IPS DF 19.7 (cell line): Measurements from ENCODE around the gene RNPEPL1.

ENCODE experiments used
- DNase-seq: peaks from one replicate; pipeline ENCODE4 v3.0.0-alpha.2; 2013; ENCODE audit warnings: low read depth, low spot score

The RNPEPL1 gene

DNA sequence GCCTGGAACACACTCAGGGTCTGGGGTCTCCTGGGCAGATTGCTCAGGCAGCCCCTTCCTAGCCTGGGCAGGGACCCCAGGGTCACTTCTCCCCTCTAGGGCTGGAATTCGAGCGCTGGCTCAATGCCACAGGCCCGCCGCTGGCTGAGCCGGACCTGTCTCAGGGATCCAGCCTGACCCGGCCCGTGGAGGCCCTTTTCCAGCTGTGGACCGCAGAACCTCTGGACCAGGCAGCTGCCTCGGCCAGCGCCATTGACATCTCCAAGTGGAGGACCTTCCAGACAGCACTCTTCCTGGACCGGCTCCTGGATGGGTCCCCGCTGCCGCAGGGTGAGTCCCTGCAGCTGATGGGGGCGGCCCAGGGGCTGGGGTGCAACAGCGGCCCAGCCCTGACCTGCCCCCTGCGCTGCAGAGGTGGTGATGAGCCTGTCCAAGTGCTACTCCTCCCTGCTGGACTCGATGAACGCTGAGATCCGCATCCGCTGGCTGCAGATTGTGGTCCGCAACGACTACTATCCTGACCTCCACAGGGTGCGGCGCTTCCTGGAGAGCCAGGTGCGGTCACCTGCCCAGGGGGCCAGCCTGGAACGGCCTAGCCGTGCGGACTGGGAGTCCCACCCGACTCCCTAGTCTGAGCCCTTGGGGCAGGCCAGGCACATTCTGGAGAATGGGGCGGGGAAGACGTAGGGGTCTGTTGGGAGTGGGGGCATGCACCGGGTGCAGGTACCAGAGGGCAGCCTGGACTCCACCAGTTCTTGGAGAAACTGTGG lies 8.3 kb downstream of the RNPEPL1 start:
- DNase-seq: no peak

DNA sequence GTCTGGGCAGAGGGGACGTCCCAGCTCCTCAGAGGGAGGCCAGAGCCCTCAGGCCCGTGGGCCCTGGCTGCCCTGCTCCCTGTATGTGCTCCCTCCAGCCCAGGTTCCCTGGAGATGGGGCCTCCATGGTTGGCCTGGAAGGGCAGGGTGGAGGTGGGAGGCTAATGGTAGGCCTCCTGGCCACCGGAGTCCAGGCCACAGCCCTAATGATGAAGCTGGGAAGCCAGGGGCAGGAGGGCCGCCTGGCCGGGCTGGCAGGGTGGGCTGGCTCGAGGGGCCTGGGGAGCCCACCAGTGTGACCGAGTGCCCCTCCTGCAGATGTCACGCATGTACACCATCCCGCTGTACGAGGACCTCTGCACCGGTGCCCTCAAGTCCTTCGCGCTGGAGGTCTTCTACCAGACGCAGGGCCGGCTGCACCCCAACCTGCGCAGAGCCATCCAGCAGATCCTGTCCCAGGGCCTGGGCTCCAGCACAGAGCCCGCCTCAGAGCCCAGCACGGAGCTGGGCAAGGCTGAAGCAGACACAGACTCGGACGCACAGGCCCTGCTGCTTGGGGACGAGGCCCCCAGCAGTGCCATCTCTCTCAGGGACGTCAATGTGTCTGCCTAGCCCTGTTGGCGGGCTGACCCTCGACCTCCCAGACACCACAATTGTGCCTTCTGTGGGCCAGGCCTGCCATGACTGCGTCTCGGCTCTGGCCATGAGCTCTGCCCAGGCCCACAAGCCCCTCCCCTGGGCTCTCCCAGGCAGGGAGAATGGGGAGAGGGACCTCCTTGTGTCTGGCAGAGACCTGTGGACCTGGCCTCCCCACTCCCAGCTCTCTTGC lies 9.2 kb downstream of the RNPEPL1 start:
- DNase-seq: no peak

DNA sequence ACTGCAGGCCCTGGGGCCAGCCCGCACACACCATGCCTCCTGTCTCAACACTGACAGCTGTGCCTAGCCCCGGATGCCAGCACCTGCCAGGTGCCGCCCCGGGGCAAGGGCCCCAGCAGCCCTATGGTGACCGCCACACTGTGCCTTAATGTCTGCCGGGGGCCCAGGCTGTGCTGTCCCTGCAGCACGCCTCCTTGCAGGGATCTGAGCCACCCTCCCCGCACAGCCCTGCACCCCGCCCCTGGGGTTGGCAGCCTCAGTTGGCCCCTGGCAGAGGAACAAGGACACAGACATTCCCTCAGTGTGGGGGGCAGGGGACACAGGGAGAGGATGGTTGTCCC lies 9.8 kb downstream of the RNPEPL1 start:
- no peak for DNase-seq

DNA sequence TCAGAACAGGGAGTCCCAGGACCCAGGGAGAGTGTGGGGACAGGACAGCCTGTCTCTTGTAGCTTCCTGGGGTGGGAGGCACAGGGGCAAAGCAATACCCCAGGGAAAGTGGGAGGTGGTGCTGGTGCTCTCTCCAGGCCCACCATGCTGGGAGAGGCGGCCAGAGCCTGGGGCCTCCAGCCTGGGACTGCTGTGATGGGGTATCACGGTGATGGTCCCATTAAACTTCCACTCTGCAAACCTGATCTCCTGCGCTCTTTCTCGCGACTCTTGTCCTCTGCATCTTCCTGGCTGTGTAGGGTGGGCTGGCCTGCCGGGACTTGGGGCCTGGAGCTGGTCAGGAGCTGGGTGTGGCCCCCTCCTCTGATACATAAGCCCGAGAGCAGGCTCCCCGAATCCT lies 10.2 kb downstream of the RNPEPL1 start:
- no peak for DNase-seq

DNA sequence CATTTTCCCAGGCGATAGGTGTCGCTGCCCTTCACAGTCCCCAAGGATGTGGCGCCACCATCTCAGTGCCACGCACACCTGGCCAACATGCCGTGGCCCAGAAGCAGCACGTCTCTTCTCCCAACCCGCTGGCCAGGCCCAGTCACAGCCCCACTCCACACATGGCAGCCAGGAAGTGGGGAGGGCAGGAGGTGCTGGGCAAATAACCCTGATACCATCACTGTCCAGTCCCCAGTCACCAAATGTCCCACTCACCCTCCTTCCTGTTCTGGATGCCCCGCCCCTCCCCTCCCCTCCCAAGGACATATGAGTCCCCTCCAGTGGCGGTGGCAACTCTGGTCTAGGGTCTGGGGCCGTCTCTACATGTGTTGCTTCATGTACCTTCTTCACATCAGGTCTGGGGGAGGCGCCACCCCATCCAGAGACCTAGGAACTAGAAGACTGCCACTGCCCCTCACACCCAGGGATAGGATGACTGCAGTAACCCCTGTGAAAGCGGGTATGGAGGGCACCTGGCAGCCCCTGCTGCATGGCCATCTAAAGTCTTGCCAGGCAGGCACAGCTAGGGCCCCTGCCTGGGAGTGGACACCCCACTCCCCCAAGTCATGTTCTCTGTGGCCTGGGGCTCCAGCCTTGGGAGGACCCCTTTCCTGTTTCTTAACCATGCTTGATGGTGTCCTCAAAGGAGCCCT lies 10.9 kb downstream of the RNPEPL1 start:
- no peak for DNase-seq

DNA sequence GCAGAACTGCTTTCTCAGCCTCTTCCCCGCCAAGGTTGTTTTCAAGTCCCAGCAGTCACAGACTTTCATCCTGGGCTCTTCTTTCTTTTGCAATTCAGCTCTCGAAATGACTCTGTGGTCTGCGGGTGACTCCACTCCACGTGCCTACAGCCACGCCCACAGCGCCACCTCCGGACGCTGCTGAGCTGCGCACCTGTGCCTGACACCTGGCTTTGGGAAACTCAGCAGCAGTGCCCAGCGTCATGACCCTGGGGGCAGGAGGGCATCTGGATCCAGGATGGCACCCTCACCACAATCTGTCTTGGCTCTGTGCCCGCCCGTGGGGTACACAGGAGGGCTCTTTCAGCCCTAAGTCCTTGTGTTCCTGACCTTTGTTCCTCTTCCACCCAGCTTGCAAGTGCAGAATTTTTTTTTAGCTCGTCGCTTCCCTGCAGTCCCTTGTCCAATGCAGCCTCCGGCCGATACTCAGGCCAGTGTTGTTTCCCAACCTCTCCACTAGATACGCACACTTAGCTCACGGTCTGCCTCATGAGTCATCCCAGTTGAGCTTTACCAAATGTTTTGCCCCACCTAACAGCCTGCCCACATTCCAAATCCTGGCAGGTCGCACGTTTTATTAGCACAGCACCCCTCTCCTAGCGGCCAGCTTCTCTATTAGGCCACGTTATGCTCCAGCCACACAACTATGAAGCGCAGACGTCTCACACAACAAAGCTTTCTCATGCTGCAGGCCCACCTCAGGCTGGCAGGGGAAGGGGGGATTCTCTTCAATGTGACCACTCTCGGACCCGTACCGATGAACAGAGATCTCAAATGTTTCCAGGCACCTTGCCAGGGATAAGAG lies 11.7 kb downstream of the RNPEPL1 start:
- no peak for DNase-seq

DNA sequence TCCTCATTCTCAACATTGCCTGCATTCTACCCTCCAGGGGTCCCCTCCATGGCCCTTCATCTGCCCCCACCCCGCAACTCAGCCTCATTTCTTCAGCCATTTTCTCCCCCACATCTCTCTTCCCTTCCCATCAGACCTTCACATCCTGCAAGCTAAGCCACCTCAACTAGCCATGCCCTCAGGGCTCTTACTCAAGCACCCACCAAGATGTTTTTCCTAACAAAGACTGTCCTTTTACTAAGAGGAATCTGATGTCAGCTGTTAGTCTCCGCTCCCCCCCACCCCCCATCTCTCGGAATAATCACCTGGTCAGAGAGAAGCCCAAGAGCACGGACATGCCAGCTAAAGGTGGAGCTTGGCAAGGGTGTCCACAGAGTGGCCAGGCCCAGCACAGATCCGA lies 13.5 kb downstream of the RNPEPL1 start:
- DNase-seq: no peak

DNA sequence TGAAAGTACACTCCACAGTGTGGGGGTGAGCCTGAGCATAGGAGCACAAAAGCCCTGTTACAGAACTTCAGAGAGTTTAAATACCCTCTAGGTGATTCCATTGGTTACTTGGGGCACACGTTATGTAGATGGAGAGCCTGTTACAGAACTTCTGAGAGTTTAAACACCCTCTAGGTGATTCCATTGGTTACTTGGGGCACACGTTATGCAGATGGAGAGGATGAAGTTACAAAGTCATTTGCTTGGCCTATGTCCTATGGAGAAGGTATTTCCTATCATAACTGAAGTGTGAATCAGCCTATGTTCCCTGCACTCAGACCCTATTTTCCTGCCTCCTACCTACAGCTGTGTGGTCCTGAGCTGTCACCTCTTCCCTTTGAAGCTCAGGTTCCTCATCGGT lies 14.5 kb downstream of the RNPEPL1 start:
- DNase-seq: no peak

DNA sequence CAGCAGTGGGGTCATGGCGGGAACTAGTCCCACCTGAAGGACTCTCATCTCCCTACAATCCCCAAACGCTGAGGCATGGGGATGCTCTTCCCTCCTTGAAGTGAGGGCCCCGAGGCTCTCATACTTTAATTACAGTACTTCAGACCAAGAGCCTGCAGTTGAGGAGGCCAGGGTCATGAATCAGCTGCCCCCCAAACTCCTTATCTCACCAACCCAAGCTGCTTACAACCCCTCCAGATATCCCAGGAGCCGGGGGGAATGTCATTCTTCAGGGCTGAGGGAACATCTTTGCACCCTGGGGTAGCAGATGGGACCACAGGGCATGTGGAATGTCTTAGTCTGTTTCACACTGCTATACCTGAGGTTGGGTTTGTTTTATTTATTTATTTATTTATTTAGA lies 15.5 kb downstream of the RNPEPL1 start:
- DNase-seq: no peak

DNA sequence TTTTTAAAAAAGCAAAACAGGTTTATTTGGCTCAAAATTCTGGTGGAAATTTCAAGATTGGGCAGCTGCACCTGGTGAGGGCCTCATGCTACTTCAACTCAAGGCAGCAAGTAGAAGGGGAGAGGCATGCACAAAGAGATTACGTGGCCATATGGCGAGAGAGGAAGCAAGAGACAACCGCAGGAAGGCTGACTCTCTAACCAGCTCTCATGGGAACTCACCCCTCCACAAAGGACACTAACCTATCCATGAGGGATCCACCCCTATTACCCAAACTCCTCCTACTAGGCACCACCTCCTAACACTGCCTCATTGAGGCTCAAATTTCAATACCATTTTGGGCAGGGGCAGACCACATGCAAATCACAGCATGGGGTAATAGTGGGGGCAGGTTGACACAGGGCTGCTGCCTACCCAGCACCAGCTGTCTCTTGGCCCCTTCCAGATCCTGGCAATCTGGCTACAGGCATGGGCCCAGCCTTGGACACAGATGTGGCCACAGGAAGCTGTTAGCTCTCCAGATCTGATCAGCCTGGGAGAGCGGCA lies 16.3 kb downstream of the RNPEPL1 start:
- DNase-seq: no peak

DNA sequence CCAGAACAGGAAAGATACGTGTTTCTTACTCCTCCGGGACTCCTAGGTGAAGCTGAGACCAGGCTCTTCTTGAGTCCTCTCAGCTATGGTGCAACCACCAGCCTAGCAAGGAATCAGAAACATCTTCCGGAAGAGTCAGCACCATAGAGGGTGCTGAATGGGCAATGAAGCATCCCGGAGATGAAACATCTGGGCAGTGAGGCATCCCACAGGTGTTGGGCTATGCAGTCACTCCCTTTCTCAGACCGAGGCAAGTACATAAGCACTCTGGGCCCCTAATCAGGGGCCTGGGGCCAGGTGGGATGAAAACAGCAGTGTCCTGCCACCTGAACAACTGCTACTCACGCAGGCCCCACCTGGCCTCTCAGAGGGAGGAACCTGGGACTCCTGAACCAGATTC lies 16.8 kb downstream of the RNPEPL1 start:
- no peak for DNase-seq

DNA sequence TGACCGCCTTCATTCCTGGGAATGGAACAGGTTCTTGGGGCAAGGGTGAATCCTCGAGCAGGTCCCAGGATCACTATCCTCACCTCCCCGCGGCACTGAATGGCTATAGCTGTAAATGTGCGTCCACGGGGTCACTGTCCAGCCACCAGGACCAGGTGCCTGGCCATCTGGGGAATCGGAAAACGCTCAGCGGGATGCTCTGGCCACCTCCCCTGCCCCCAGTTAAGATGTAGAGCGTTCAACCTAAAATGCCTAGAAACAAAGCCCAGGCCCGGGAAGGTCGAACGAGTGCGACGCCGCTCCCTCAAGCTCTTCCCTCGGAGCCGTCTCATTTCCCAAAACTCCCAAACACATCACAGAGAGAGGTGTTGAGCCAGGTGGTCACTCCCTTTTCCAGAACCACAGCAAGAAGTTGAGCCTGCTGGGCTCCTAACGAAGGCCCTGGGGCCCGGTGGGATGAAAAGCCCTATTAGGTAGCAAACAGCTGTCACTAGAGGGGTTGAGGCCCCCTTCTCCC lies 17.5 kb downstream of the RNPEPL1 start:
- no peak for DNase-seq

DNA sequence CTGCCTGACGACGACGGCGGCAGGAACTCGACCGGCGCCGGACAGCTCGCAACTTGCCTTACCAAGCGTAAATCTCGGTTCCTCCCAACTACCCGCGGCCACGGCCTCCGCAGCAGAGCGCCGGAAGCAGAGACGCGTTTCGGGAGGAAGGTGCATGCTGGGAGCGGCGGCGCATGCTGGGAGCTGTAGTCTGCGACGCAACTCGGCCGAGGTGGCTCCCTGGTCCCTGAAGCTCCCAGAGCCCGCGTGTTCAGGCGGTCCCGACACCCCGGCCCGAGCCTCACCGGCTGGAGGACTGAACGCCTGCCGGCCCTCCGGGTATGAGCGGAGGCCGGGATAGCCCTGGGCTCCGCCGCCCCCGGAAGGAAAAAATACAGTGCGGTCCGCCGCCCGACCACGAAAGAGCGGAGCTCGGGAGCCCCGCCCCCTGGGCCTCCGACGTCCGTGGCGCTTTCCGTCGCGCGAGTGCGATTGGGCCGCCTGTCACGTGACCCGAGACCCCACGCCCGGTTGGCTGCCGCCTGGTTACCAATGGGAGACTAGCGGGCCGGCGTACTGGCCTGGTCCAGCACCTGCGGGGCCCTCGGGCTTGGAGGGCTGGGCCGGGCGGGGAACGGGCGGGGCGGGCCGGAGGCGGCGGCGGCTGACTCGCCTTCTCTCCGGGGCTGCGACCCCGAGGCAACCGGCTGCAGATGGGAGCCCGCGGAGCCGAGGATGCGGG lies 18.1 kb downstream of the RNPEPL1 start, which contains the start of gene CAPN10:
CAPN10 (plus strand) TSS at position 537 of the 721 bp plus-strand sequence; CDS start at position 715, 178 bp downstream.
- peak; percentile 67 for DNase-seq

DNA sequence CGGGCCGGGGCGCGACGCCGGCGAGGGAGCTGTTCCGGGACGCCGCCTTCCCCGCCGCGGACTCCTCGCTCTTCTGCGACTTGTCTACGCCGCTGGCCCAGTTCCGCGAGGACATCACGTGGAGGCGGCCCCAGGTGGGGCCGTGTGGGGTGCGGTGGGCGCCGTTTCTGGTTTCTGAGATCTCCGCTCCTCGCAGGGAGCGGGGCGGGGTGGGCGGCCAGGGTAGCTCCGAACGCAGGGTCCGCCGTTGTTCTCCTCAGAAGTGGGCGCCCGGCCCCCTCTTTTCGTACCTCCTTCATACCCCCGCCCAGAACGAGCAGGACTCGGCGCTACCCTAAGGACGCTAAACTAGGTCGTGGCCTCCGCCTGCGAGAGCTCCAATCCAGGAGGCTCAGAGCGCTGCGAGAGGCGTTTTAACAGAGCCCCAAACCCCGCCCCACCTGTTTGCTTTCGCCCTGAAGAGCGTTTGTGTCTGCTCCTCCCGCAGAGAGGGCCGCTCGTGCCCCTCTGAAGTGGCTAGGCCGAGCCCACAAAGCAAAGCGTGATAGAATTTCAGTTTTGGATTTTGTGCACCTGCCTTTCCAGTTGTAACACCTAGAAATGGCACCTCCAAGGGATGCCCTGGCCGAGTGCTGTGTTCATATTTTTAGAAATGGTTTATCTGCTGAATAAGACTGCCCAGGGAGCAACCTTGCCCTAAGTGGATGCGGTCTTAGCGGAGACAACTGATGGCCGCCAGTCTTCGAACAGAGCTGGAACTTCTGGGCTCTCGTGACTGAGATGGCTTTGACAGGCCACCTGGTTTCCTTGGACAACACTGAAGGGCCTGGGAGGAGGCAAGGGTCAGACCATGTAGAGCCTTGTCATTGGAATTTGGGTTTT lies 18.9 kb downstream of the RNPEPL1 start:
- DNase-seq: no peak

DNA sequence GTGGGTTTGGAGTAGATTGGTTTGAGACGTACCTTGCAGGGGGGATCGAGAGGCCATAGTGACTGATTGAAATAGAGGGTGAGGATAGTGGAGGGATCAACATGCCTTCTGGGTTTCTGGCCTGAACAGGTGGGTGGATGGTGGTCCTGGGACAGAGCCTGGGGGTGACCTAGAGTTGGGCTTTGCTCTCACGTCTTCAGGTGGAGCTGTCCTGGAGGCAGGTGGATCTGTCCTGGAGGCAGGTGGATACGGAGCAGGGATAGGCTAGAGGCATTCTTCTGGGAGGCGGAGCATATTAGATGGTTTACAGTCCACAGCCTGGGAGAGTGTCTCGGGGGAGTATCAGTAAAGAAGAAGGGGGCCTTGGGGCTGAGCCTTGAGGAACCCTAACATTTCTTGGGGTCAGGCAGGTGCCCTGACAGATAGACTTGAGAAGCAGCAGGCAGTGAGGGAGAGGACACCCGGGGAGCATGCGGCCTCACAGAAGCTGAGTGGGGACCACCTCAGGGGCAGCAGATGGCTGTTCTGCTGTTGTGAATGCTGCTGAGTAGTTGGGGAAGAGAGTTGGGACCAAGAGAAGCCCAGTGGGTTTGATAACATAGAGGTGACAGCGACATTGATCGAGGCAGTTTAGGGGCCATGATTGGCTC lies 19.8 kb downstream of the RNPEPL1 start:
- DNase-seq: no peak

DNA sequence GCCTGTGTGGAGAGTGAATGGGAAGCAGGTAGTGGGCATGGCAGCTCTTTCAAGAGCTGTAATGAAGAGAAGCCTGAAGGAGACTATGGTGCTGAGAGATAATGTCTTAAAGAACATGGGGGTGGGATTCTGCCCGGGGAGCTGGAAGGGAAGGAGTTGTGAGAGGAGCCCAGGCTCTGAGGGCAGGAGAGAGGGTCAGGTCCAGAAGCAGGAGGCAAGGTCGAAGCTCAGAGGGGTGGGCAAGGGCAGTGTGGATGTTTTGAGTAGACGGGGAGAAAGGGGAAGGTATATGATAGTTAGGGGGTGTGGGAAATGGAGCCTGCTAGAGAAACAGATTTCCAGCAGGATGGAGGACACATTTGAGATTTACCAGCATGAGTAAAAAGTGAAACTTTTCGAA lies 20.4 kb downstream of the RNPEPL1 start:
- no peak for DNase-seq

DNA sequence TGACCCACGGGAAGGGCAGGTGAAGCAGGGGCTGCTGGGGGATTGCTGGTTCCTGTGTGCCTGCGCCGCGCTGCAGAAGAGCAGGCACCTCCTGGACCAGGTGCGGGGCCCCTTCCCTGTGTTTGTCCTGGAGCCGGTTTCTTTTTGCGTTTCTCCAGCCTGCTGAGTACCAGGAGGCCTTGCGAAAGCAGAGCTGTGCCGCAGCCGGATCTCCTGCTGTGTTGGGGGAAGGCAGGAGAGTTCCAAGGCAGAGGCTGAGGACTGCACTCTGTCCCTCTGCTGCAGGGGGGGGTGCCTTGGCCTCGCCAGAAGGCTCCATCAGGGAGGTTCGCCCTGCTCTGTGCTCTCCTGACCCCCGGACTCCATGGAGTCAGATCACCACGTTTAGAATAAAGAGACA lies 21.1 kb downstream of the RNPEPL1 start:
- no peak for DNase-seq

DNA sequence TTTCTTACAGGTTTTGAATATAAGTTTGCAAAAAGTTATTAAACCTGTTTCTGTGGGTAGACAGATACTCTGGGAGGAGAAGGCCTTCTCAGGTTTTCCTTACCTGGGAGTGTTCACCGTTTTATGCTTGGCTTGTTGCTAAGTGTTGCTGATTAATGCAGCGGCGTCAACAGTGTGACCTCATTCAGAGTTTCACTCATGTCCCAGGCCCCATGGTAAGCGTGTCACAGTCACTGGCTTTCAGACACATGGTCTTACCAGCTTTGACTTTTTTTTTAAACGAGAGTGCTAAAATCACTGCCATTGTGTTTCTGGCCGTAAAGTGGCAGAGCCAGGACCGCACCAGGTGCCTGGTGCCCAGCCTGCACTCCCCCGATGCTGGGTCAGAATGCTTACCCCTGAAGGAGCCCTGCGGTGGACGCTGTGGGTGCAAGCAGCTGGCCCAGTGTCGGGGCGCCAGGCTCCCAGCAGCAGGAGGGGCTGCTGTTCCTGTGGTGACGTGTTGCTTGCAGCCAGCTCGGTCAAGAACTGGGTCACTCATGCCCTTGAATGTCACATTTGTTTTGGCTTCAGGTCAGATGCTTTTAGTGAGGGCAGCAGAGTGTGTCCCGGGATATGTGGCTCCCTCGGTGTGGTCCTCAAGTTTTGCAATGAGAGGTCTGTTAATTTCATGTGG lies 21.7 kb downstream of the RNPEPL1 start:
- DNase-seq: no peak
